ENCODE results near the gene LRRC52.

- TF ChIP-seq, protein P1, sequence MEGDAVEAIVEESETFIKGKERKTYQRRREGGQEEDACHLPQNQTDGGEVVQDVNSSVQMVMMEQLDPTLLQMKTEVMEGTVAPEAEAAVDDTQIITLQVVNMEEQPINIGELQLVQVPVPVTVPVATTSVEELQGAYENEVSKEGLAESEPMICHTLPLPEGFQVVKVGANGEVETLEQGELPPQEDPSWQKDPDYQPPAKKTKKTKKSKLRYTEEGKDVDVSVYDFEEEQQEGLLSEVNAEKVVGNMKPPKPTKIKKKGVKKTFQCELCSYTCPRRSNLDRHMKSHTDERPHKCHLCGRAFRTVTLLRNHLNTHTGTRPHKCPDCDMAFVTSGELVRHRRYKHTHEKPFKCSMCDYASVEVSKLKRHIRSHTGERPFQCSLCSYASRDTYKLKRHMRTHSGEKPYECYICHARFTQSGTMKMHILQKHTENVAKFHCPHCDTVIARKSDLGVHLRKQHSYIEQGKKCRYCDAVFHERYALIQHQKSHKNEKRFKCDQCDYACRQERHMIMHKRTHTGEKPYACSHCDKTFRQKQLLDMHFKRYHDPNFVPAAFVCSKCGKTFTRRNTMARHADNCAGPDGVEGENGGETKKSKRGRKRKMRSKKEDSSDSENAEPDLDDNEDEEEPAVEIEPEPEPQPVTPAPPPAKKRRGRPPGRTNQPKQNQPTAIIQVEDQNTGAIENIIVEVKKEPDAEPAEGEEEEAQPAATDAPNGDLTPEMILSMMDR (IDR thresholded peaks at IDR 0.05), result no peak
- TF ChIP-seq POLR2A (IDR thresholded peaks at IDR 0.05), result no peak
Measured at GRCh38 chr1:165537356-165538109, 6.3 kb upstream of the LRRC52 start.
